T-helper 1 cell treated with Interleukin-12 subunit alpha and Interleukin-12 subunit beta and Interleukin-4 antibody, amounts not matched to agents 30 ng/mL and 1 ng/mL, for 36 hours (primary cell): ENCODE results near the gene SLC35A2. TPM values are rescaled to one million over a fixed set of nuclear protein-coding genes. Genes with fewer than 3 reads are reported as not detected.

Source experiments
- intact Hi-C: fragments of 100-400 bp; cut with micrococcal nuclease; formaldehyde crosslinking; loops from one replicate; pipeline ENCODE4 v1.15.1; 2024
- total RNA-seq: library from RNA; stranded (reverse); gene quantifications from 2 replicates; pipeline ENCODE4 v1.2.3, GENCODE V29; 2022

The SLC35A2 gene
- 22.8 and 25.6 TPM in 2 replicates for total RNA-seq

GRCh38 chrX:48911412-48912182 lies at the start of gene SLC35A2:
Gene SLC35A2, minus strand, starts transcription at chrX:48911646. Its CDS starts 10 bp downstream, at chrX:48911636.
- intact Hi-C loops: loop anchor here (1.0 to 2.0 kb wide), 5 partner anchors 8 to 199 kb away; partner anchors contain the start of genes OTUD5, PIM2, PQBP1 and TIMM17B

GRCh38 chrX:48960291-48960690 lies 48.8 kb upstream of the SLC35A2 start:
- intact Hi-C loops: no loop called here

DNA sequence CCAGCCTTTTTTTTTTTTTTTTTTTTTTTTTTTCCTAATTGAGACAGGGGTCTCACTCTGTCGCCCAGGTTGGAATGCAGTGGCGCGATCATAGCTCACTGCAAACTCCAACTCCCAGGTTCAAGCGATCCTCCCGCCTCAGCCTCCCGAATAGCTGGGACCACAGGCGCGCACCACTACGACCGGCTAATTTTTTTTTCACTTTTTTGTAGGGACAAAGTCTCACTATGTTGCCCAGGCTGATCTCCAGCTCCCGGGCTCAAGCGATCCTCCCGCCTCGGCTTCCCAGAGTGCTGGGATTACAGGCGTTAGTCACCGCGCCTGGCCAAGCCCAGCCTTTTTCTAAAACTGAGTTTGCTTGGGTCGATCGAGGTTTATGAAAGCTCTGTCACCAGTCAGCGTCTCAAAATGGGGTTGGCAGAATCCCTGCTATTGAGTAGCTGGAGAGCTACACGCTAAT lies 47.2 kb upstream of the SLC35A2 start:
- intact Hi-C loops: loop anchor here (1.0 to 5.0 kb wide), 15 partner anchors 39 to 1741 kb away; partner anchors contain the start of genes CDK16, FTSJ1, GPKOW and PIM2

GRCh38 chrX:48957827-48958634 lies 46.6 kb upstream of the SLC35A2 start:
- intact Hi-C loops: loop anchor here (1.0 to 5.0 kb wide), 18 partner anchors 19 to 1741 kb away; partner anchors contain the start of genes CDK16, FTSJ1, GPKOW and GRIPAP1

- intact Hi-C loops: loop anchor here (1.0 to 5.0 kb wide), 7 partner anchors 18 to 1740 kb away; partner anchors contain the start of genes CDK16, FTSJ1, GRIPAP1 and SLC35A2
These were observed 46.0 kb upstream of the SLC35A2 start, which contains the start of gene OTUD5 for GRCh38 chrX:48957477-48957826. Gene OTUD5, minus strand, starts transcription at chrX:48957607. Its CDS starts 37 bp downstream, at chrX:48957570.

DNA sequence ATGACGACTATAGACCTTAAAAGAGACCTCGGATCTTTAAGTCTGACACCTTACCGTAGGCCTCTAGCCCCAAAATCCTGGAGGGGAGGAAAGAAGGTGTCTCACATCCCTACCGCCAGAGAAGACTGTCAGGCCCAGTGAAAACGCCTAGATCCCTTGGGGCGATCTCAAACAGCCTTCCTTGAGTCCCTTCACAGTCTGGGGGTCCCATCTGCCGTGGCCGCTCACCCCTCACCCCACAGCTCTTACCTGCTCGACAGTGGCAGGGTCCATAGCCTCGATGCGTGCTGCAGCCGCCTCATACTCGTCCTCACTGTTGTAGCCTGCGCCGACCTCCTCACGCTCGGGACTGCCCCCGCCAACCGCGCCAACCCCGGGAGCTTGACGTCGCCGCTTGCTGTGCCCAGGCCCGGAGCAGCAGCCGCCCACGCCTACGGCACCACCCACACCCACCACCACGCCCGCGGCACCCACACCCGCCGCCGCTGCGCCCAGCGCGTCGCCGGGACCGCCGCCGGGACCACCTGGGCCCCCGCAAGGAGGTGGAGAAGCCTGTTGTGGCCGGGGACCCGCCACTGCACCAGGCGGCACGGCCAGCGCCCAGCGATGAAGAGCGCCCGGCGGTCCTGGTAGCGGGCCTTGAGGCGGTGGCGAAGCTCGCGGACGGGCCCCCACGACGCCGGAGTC lies 45.4 kb upstream of the SLC35A2 start:
- intact Hi-C loops: loop anchor here (1.0 to 5.0 kb wide), 7 partner anchors 18 to 1740 kb away; partner anchors contain the start of genes CDK16, FTSJ1, GRIPAP1 and SLC35A2

DNA sequence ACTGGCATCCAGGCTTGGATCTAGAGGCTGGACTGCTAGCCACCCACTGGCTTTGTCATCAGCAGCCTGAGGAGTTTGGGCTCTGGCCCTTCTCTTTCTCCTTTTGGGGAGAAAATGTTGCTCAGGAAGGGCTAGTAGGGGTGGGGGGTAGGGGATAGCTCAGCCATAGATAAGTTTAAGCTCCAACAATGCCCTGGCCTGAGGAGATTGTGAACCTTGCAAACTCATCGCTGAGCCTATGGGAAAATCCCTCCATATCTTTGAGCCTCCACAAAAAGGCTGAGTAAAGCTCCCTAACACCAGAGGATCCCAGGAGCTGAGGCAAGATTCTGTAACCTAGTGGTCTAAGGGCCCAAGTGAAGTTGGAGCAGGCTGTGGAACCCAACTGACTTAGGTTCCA lies 37.1 kb upstream of the SLC35A2 start:
- intact Hi-C loops: loop anchor here (5.0 kb wide), 1 partner anchor 186 kb away; the partner anchor contains the start of gene GLOD5

DNA sequence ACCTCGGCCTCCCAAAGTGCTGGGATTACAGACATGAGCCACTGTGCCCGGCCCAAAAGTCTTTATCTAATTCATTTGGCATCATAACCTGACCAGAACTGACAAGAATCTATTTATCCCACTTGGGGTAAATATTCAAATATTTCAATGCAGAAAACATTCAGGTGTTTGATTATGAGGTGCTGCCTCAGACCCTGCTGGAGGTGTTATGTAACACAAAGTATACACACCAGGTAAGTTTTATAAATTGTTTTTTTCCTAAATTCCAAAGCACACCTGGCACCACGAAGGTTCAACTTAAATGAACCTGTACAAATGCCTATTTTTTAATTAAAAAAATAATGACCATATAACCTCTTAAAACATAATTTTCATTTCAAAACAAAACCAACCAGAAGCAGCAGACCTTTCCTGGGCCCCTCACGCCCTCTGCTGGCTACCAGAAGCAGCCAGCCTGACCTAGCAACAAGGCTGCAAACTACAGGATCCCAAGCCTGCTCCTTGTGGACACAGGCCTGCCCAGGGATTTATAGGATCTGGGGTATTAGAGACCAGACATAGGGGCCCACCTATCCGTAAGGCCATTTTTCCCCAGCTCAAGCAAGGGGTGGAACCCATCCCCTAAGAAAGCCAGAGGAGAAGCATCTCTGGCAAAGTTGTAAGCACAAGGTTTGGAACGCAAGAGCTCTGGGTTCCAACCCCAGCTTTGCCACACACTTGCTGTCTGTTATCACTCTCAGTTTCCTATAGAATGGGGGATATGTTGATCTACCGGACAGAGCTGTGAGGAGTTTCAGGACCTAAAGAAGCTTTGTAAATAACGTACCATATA lies 34.3 kb upstream of the SLC35A2 start:
- intact Hi-C loops: loop anchor here (1.0 to 5.0 kb wide), 5 partner anchors 8 to 297 kb away; partner anchors contain the start of gene GLOD5

- intact Hi-C loops: loop anchor here (1.0 kb wide), 1 partner anchor 9 kb away; no protein-coding TSS in a partner anchor
These were observed 31.4 kb upstream of the SLC35A2 start for GRCh38 chrX:48942895-48943294.

DNA sequence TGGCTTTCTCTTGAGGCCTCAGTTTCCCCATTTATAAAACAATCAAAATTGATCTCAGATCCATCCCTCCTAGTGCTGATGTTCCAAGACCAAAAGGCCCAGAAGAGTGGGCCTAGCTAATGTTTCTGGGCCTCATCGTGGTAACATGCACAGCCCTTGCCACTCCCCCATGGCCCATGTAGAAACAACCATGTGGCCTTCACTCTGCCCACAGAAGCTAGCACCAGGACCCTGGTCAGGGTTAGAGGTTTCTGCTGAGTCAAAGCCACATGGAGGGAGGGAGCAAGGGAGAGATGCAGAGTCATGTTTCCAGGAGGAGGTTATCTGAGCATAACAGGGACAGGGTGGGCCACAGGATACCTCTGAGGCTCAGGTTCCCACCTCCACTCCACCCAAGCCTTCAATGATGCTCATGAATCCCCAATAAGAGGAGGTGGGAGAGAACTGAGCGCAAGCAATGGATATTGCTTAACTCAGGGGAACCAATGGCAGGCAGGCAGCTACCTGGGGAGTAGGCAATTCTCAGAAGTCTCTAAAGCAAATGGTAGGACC lies 29.0 kb upstream of the SLC35A2 start:
- intact Hi-C loops: no loop called here

DNA sequence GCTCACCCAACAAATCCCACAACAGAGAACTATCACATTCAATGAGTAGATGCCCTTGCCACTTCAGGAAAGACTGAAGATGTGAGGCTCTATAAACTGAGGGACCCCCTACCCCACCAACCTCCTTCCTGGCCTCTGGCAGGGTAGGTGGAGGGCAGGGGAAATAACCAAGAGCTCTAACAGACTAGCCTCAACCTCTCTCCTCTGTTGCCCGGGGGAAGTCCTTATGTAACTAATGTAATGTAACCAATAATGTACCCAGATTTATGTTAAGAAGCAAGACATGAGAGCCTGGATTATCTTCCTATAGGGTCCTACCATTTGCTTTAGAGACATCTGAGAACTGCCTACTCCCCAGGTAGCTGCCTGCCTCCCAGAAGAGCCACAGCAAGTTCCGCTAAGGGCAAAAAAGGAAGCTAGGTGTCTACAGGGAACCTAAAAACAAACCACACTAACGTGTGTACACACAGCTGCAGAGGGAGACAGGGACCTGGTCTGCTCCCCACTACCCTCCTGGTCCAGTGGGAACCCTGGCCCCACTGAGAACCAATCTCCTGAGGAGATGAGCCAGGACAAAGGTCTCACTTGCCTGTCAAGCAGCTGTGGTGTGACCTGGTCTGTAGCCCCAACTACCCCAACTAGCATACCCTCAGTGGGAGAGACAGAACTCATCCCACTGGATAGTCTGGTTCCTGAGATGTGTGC lies 28.2 kb upstream of the SLC35A2 start:
- intact Hi-C loops: loop anchor here (1.0 to 5.0 kb wide), 4 partner anchors 18 to 417 kb away; partner anchors contain the start of genes EBP and OTUD5

DNA sequence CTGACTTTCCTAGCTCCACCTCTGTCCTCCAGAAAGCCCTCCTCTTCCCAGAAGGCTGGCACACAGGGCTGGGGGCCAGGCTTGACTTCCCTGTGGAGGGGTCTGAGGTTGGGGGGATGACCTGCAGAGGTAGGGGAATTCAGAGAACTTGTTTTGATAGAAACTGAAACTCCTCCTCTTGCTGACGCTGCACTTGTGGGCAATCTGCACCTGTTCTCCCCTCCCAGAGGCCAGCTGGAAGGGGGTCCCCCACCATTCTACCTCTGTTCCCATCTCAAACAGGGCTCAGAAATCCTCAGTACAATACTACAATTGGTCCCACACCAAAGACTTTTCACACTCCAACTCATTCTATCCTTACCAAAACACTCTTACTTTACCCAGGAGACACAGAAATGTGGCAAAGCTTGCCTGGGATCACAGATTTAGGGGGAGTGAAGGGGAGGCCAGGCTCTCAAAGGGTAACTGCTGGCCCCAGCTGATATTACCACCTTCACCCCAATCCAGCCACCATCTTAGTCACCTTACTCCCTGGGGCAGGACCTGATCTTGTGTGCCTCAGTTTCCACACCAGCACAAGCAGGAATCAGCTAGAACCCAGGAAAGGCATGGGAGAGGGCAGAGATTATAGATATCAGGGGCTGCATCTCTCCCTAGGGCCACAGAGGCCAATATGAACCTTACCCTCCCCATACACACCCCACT lies 27.4 kb upstream of the SLC35A2 start:
- intact Hi-C loops: loop anchor here (1.0 to 5.0 kb wide), 4 partner anchors 18 to 417 kb away; partner anchors contain the start of genes EBP and OTUD5

DNA sequence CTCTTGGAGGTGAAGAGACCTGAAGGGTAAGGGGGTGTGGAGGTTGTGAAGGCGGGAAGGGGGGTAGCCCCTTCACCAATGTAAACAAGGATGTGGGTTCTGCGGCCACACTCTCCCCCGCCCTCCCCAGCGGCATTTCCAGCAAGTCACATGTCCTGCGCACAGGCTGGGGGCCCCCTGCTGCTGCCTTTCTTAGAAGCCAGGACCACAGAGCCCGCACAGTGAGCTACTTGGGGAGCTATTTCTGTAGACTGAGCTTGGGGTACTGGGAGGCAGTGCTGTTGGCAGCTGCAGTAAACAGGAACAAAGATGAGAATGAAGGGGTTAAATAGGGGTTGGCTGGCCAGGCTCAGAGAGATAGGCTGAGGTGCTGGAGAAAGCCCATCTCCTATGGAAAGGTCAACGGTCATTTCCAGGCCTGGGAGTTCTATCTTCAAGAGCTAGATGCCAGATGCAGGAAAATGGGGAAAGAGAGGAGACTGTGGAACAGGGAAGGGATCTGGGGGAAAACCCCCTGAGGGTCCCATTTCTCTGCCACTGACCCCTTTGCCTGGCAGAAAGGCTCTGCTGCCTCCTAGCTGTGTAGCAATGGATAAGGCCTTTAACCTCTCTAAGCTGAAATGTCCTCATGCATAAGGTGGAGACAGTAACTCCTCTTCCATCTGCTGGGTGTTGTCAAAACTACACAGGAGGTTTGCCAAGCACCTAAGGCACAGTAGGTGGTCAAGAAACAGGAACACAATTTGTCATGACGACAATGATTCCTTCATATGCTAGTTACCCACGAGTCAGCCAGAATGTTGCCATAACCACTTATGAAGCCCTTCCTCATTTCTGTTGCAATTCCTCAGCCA lies 25.8 kb upstream of the SLC35A2 start:
- intact Hi-C loops: loop anchor here (1.0 to 5.0 kb wide), 7 partner anchors 8 to 415 kb away; partner anchors contain the start of genes EBP, HDAC6, PIM2 and PQBP1

- intact Hi-C loops: loop anchor here (1.0 to 5.0 kb wide), 7 partner anchors 9 to 414 kb away; partner anchors contain the start of genes EBP, HDAC6, PIM2 and PQBP1
These were observed 25.1 kb upstream of the SLC35A2 start for GRCh38 chrX:48936429-48937053.

DNA sequence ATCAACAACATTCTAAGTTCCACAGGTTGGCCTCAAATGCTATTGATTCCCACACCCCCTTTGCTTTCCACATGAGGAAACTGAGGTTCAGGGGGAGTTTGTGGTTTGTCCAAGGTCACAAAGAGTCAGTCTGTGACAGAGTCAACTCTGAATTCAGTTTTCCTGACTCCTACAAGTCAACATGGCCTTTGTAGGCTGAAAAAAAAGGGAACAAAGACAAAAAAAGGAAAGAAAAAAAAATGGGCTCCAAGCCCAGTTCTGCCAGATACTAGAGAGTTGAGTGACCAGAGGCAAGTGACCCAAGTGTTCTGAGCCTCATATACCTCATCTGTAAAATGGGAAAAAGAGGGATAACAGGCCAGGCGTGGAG lies 23.8 kb upstream of the SLC35A2 start:
- intact Hi-C loops: loop anchor here (5.0 kb wide), 1 partner anchor 413 kb away; the partner anchor contains the start of gene EBP

- intact Hi-C loops: loop anchor here (5.0 kb wide), 1 partner anchor 412 kb away; the partner anchor contains the start of gene EBP
These were observed 23.3 kb upstream of the SLC35A2 start for GRCh38 chrX:48934581-48935300.
